GM10248 (cell line): ENCODE results near the gene BCAN.

Experiments
- CTCF ChIA-PET: fragments of 300-600 bp; sonication (Branson Sonifier 250); formaldehyde crosslinking; extraction: SDS; loops from one replicate; lab custom pipeline; 2021; ENCODE audit warnings: antibody characterized with exemption; lab: Yijun Ruan, JAX
- POLR2A ChIA-PET: fragments of 350-650 bp; sonication (Branson Sonifier 250); formaldehyde crosslinking; extraction: SDS; loops from one replicate; lab custom pipeline; 2020; ENCODE audit warnings: antibody characterized with exemption; lab: Yijun Ruan, JAX
- DNase-seq: peaks from one replicate; pipeline ENCODE4 v3.0.0; 2012; ENCODE audit errors: extremely low spot score
- CTCF ChIP-seq: IDR thresholded peaks from 2 replicates; pipeline ENCODE4 v1.5.1; 2012; ENCODE audit warnings: mild to moderate bottlenecking, low read depth; ENCODE audit errors: extremely low read depth, missing control alignments, control extremely low read depth

The BCAN gene

GRCh38 chr1:156666862-156667609, 25.1 kb downstream of the BCAN start:
- no peak for DNase-seq
- TF ChIP-seq CTCF: no peak
- POLR2A ChIA-PET: no interaction called here
- CTCF ChIA-PET: interaction anchor here (0.7 to 25.5 kb wide), 5 partner anchors 6 to 59 kb away, joined by 3 to 431 read pairs (median 3); partner anchors contain the start of gene NES

GRCh38 chr1:156667610-156667967, 25.7 kb downstream of the BCAN start:
- ChIA-PET POLR2A (no interaction called here), CTCF (interaction anchor here (0.7 to 25.5 kb wide), 5 partner anchors 6 to 58 kb away, joined by 3 to 431 read pairs (median 3); partner anchors contain the start of gene NES)
- DNase-seq: no peak
- TF ChIP-seq CTCF: no peak

- TF ChIP-seq CTCF: no peak
- CTCF ChIA-PET: interaction anchor here (0.7 to 25.5 kb wide), 5 partner anchors 7 to 58 kb away, joined by 3 to 431 read pairs (median 3); partner anchors contain the start of gene NES
- POLR2A ChIA-PET: no interaction called here
- DNase-seq: no peak
Observed at GRCh38 chr1:156667968-156668709, 26.2 kb downstream of the BCAN start.

GRCh38 chr1:156668801-156669637, 27.1 kb downstream of the BCAN start:
- no peak for TF ChIP-seq CTCF
- CTCF ChIA-PET: interaction anchor here (1.7 to 25.5 kb wide), 2 partner anchors 8 to 22 kb away, joined by 4 to 431 read pairs; no protein-coding TSS in a partner anchor
- POLR2A ChIA-PET: no interaction called here
- DNase-seq: no peak

GRCh38 chr1:156669794-156670193, 27.9 kb downstream of the BCAN start:
- no peak for TF ChIP-seq CTCF
- DNase-seq: no peak
- POLR2A ChIA-PET: no interaction called here
- CTCF ChIA-PET: interaction anchor here (0.8 to 25.5 kb wide), 4 partner anchors 8 to 21 kb away, joined by 3 to 431 read pairs (median 4); no protein-coding TSS in a partner anchor
